H1 (cell line): ENCODE measurements around the gene ADGRV1. TPM values are rescaled to one million over a fixed set of nuclear protein-coding genes. Genes with fewer than 3 reads are reported as not detected.

Experiments
- BRCA1 ChIP-seq: IDR thresholded peaks from 2 replicates; pipeline ENCODE4 v1.6.1; 2012; ENCODE audit warnings: low read depth, low read length, improper control_type of control experiment
- CHD7 ChIP-seq: fragments of 300-600 bp; sonication (generic); IDR thresholded peaks from 2 replicates; pipeline ENCODE4 v1.7.1; 2012; ENCODE audit warnings: low read length, moderate library complexity, mild to moderate bottlenecking, inconsistent platforms; ENCODE audit not compliant: insufficient replicate concordance
- CTCF ChIP-seq, 3 experiments: IDR thresholded peaks; 1 replicate in 2 of 3; 2 replicates in 1 of 3; pipeline versions ENCODE4 v1.5.1 to v1.6.1; 2011; ENCODE audit warnings: low read length in 3 of 3, mild to moderate bottlenecking in 3 of 3, inconsistent platforms in 2 of 3, low read depth in 1 of 3, moderate library complexity in 1 of 3; ENCODE audit not compliant: insufficient read depth in 1 of 3; ENCODE audit errors: control extremely low read depth in 1 of 3
- POLR2A ChIP-seq, 2 experiments: IDR thresholded peaks; 1 replicate in 1 of 2; 2 replicates in 1 of 2; pipeline ENCODE4 v1.6.1; 2011; ENCODE audit warnings: low read depth in 2 of 2, low read length in 2 of 2, mild to moderate bottlenecking in 2 of 2; ENCODE audit errors: control extremely low read depth in 1 of 2
- polyA plus RNA-seq, 7 experiments: library from polyadenylated mRNA; depleted of rRNA in 3 of 7; stranded (reverse) in 5 of 7; unstranded in 2 of 7; fragments of >200 nt in 5 of 7; fragments of 200-250 nt in 2 of 7; gene quantifications; 1 replicate in 5 of 7; 2 replicates in 1 of 7; 4 replicates in 1 of 7; pipeline versions ENCODE4 v1.2.1 to v1.2.3, GENCODE V29; 2011 to 2013; ENCODE audit warnings: missing spikeins in 2 of 7, mixed read lengths in 2 of 7
- total RNA-seq: library from RNA; stranded (reverse); fragmentation: NEBNext Ultra II Directional; extraction: Animal tissue kit (Norgen Biotek cat#: 25700); gene quantifications from 2 replicates; pipeline ENCODE4 v1.2.1, GENCODE V29; 2021

Gene ADGRV1
- total and polyA plus RNA-seq, 2 of the 8 experiments (the other 6 are each of a cell fraction or from before 2014, with no cell fraction given): 53.1 to 62.2 TPM

- TF ChIP-seq CHD7: no peak
- no peak for TF ChIP-seq BRCA1
- TF ChIP-seq CTCF (IDR thresholded peaks at IDR 0.05; ENCODE audit: control extremely low read depth in 1 of 3, insufficient read depth in 1 of 3, low read depth in 1 of 3, low read length in 3 of 3): peak in 2 of 3 experiments; percentile 14 to 27; a peak in 2 of 4 replicates
- TF ChIP-seq POLR2A (IDR thresholded peaks at IDR 0.05; ENCODE audit: control extremely low read depth in 1 of 2, low read depth in 2 of 2, low read length in 2 of 2): no peak
Measured at GRCh38 chr5:91182763-91183162, 624.2 kb downstream of the ADGRV1 start (continued).
